WTC11 (cell line): Measurements from ENCODE around the gene UNC13D.

Experiments used
- ATF1 ChIP-seq: sonication (generic); formaldehyde crosslinking; IDR thresholded peaks from 2 replicates; pipeline ENCODE4 v1.8.1; 2023; ENCODE audit warnings: mild to moderate bottlenecking, moderate library complexity, missing genetic modification reagents
- ELF4 ChIP-seq: sonication (generic); formaldehyde crosslinking; IDR thresholded peaks from 2 replicates; pipeline ENCODE4 v1.8.1; 2022; ENCODE audit warnings: low read depth, mild to moderate bottlenecking, moderate library complexity, missing genetic modification reagents
- SMAD4 ChIP-seq: sonication (generic); formaldehyde crosslinking; IDR thresholded peaks from 2 replicates; pipeline ENCODE4 v1.8.0; 2022; ENCODE audit warnings: mild to moderate bottlenecking, missing genetic modification reagents
- TF ChIP-seq, protein P1 (sequence below): sonication (generic); formaldehyde crosslinking; IDR thresholded peaks from 2 replicates; pipeline ENCODE4 v1.8.1; 2023; ENCODE audit warnings: mild to moderate bottlenecking, moderate library complexity, missing genetic modification reagents
- TF ChIP-seq, protein P2 (sequence below): fragments of 200-600 bp; IDR thresholded peaks from 2 replicates; pipeline ENCODE4 v1.8.0; 2022; ENCODE audit warnings: antibody characterized with exemption
- TF ChIP-seq, protein P3 (sequence below): sonication (generic); formaldehyde crosslinking; IDR thresholded peaks from 2 replicates; pipeline ENCODE4 v1.8.1; 2023; ENCODE audit warnings: mild to moderate bottlenecking, missing genetic modification reagents
- TF ChIP-seq, protein P4 (sequence below): sonication (generic); formaldehyde crosslinking; IDR thresholded peaks from 2 replicates; pipeline ENCODE4 v1.8.0; 2022; ENCODE audit warnings: mild to moderate bottlenecking, missing genetic modification reagents
- TF ChIP-seq, protein P5 (sequence below): sonication (generic); formaldehyde crosslinking; IDR thresholded peaks from 2 replicates; pipeline ENCODE4 v1.8.1; 2022; ENCODE audit warnings: low read depth, mild to moderate bottlenecking, moderate library complexity, missing genetic modification reagents, borderline replicate concordance
- TF ChIP-seq, protein P6 (sequence below): sonication (generic); formaldehyde crosslinking; IDR thresholded peaks from 2 replicates; pipeline ENCODE4 v1.8.0; 2022; ENCODE audit warnings: mild to moderate bottlenecking, missing genetic modification reagents

DNA sequence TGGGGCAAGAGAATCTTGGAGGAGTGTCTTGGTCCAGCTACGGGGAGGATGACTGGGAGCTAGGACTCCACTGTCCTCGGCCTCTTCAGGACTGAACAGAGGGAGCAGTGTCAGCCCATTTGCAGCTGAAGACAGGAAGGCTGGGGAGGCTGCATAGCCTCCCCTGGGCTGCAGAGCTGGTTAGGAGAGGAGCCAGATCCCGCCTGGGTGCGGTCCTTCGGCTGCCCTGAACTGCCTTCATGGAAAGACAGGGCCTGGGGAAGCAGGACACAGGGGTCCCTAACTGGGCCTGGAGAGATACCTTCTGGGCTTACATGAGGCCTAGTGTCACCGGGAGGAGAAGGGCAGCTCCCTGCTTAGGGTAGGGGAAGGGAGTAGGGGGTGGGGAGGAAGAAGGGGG is 26.6 kb downstream of the UNC13D start:
- TF ChIP-seq, protein P1, sequence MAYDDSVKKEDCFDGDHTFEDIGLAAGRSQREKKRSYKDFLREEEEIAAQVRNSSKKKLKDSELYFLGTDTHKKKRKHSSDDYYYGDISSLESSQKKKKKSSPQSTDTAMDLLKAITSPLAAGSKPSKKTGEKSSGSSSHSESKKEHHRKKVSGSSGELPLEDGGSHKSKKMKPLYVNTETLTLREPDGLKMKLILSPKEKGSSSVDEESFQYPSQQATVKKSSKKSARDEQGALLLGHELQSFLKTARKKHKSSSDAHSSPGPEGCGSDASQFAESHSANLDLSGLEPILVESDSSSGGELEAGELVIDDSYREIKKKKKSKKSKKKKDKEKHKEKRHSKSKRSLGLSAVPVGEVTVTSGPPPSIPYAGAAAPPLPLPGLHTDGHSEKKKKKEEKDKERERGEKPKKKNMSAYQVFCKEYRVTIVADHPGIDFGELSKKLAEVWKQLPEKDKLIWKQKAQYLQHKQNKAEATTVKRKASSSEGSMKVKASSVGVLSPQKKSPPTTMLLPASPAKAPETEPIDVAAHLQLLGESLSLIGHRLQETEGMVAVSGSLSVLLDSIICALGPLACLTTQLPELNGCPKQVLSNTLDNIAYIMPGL = no peak
- TF ChIP-seq, protein P2, sequence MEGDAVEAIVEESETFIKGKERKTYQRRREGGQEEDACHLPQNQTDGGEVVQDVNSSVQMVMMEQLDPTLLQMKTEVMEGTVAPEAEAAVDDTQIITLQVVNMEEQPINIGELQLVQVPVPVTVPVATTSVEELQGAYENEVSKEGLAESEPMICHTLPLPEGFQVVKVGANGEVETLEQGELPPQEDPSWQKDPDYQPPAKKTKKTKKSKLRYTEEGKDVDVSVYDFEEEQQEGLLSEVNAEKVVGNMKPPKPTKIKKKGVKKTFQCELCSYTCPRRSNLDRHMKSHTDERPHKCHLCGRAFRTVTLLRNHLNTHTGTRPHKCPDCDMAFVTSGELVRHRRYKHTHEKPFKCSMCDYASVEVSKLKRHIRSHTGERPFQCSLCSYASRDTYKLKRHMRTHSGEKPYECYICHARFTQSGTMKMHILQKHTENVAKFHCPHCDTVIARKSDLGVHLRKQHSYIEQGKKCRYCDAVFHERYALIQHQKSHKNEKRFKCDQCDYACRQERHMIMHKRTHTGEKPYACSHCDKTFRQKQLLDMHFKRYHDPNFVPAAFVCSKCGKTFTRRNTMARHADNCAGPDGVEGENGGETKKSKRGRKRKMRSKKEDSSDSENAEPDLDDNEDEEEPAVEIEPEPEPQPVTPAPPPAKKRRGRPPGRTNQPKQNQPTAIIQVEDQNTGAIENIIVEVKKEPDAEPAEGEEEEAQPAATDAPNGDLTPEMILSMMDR = no peak
- TF ChIP-seq, protein P3, sequence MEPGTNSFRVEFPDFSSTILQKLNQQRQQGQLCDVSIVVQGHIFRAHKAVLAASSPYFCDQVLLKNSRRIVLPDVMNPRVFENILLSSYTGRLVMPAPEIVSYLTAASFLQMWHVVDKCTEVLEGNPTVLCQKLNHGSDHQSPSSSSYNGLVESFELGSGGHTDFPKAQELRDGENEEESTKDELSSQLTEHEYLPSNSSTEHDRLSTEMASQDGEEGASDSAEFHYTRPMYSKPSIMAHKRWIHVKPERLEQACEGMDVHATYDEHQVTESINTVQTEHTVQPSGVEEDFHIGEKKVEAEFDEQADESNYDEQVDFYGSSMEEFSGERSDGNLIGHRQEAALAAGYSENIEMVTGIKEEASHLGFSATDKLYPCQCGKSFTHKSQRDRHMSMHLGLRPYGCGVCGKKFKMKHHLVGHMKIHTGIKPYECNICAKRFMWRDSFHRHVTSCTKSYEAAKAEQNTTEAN = no peak
- TF ChIP-seq ELF4 (CRISPR knock-in tag) (no peak), SMAD4 (CRISPR knock-in tag) (no peak), ATF1 (CRISPR knock-in tag) (no peak)
- TF ChIP-seq, protein P4, sequence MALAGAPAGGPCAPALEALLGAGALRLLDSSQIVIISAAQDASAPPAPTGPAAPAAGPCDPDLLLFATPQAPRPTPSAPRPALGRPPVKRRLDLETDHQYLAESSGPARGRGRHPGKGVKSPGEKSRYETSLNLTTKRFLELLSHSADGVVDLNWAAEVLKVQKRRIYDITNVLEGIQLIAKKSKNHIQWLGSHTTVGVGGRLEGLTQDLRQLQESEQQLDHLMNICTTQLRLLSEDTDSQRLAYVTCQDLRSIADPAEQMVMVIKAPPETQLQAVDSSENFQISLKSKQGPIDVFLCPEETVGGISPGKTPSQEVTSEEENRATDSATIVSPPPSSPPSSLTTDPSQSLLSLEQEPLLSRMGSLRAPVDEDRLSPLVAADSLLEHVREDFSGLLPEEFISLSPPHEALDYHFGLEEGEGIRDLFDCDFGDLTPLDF = no peak
- TF ChIP-seq, protein P5, sequence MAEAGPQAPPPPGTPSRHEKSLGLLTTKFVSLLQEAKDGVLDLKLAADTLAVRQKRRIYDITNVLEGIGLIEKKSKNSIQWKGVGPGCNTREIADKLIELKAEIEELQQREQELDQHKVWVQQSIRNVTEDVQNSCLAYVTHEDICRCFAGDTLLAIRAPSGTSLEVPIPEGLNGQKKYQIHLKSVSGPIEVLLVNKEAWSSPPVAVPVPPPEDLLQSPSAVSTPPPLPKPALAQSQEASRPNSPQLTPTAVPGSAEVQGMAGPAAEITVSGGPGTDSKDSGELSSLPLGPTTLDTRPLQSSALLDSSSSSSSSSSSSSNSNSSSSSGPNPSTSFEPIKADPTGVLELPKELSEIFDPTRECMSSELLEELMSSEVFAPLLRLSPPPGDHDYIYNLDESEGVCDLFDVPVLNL (CRISPR knock-in tag) = no peak
- TF ChIP-seq, protein P6, sequence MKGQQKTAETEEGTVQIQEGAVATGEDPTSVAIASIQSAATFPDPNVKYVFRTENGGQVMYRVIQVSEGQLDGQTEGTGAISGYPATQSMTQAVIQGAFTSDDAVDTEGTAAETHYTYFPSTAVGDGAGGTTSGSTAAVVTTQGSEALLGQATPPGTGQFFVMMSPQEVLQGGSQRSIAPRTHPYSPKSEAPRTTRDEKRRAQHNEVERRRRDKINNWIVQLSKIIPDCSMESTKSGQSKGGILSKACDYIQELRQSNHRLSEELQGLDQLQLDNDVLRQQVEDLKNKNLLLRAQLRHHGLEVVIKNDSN = no peak
